Fibroblast of the aortic adventitia (primary cell): Measurements from ENCODE around the gene LYAR. TPM values are rescaled to one million over a fixed set of nuclear protein-coding genes. Genes with fewer than 3 reads are reported as not detected.
"Not testable (repeated sequence)": the region's sequence is repeated elsewhere in the genome, so short reads cannot be mapped to it uniquely, and the experiment has no call there.

Source experiments
- DNase-seq: peaks from one replicate; pipeline ENCODE4 v3.0.0-alpha.2; 2010; ENCODE audit warnings: low read depth
- H3K4me3 ChIP-seq: 2 replicates; pipeline ENCODE4 v1.5.1; 2011; ENCODE audit warnings: low read depth, mild to moderate bottlenecking, control low read depth, low read length, moderate library complexity
- CTCF ChIP-seq: IDR thresholded peaks from 2 replicates; pipeline ENCODE4 v1.5.1; 2011; ENCODE audit warnings: mild to moderate bottlenecking, low read length, control low read depth, inconsistent platforms; ENCODE audit not compliant: insufficient read depth
- total RNA-seq: library from RNA; depleted of rRNA; stranded (reverse); fragments of >200 nt; gene quantifications from 2 replicates; pipeline ENCODE4 v1.2.3, GENCODE V29; 2012; ENCODE audit warnings: low replicate concordance

LYAR gene
- total RNA-seq, 1 donor = 14.0 TPM

DNA sequence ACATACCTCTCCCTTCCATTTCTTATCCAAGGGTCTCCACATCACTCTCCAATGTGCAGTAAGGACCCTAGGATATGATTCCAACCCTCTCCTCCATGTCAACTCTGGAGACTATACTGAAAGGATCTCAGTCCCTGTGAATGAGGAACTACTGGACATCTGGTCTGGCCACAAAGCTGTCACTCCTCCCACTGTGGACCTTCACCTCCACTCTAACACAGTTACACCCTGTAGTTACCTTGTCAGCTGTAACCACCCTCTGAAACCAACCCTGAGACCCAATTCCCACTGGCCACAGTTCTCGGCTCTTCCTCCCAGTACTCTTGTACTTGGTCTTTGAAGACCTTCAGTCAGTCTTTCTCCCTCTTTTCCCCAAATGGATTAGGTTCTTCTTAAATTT lies 44.8 kb downstream of the LYAR start:
- TF ChIP-seq CTCF = no peak
- H3K4me3 ChIP-seq = no peak overlapping the region
- DNase-seq = no peak

DNA sequence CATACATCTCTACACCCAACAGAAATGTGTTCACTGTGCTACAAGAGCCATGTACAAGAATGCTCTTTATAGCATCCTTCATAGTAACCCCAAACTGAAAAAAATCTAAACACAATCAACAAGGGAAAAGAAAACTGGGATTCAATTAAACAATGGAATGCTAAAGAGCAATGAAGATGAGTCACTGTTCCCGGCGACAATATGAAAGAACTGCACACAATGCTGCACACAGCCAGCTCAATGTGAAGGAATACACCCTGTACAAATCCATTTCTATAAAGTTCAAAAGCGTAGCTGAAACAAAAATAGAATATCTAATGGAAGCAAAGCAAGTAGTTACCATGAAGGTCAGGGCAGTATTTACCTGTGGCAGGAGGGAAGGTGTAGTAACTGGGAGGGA lies 50.4 kb downstream of the LYAR start:
- H3K4me3 ChIP-seq, DNase-seq: not testable (repeated sequence)

GRCh38 chr4:4233610-4234009 lies 56.3 kb downstream of the LYAR start:
- TF ChIP-seq CTCF = no peak
- no peak for DNase-seq

GRCh38 chr4:4228356-4228668 lies 61.6 kb downstream of the LYAR start:
- H3K4me3 ChIP-seq = no peak overlapping the region
- no peak for TF ChIP-seq CTCF
- DNase-seq = no peak

More at GRCh38 chr4:4233610-4234009, 56.3 kb downstream of the LYAR start:
- no peak overlapping the region for H3K4me3 ChIP-seq

DNA sequence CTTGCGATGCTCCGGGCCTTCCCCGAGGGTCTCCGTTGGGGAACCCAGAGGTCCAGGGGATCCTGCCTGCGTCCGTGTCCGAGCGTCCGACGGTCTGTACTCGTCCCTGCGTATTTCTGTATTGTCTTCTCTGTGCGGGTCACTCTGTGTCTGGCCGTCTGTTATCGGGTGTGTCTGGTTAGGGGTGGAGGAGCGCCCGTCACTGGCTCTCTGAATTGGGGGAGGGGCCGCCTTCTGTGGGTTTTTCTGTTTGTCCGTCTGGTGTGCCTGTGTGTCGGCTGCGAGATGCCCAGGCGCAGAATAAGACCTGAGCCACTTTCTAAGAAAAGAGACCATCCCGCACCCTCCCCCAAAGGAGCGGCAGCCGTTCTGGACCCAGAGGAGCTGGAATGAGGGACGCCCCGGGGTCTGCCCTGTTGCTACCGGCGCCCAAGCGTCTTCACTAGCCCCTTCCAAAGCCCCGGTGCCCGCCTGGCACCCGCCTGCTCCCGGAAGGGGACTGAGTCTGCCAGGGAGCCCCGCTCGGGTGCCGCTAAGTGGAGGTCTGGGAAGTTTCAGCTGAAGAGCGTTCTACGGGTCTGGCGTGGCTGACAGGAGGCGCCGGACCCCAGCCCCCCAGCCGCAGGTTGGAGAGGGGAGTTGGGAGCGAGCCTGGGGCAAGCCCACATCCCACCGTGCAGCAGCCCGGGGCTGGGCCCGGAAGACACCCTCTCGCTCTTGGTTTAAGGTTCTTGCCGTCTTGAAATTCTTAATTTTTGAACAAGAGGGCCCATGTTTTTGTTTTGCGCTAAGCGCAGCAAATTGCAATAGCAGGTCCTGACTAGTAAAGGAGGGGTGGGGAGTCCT lies 62.2 kb downstream of the LYAR start:
- TF ChIP-seq CTCF = no peak
- DNase-seq = no peak
- no peak overlapping the region for H3K4me3 ChIP-seq

DNA sequence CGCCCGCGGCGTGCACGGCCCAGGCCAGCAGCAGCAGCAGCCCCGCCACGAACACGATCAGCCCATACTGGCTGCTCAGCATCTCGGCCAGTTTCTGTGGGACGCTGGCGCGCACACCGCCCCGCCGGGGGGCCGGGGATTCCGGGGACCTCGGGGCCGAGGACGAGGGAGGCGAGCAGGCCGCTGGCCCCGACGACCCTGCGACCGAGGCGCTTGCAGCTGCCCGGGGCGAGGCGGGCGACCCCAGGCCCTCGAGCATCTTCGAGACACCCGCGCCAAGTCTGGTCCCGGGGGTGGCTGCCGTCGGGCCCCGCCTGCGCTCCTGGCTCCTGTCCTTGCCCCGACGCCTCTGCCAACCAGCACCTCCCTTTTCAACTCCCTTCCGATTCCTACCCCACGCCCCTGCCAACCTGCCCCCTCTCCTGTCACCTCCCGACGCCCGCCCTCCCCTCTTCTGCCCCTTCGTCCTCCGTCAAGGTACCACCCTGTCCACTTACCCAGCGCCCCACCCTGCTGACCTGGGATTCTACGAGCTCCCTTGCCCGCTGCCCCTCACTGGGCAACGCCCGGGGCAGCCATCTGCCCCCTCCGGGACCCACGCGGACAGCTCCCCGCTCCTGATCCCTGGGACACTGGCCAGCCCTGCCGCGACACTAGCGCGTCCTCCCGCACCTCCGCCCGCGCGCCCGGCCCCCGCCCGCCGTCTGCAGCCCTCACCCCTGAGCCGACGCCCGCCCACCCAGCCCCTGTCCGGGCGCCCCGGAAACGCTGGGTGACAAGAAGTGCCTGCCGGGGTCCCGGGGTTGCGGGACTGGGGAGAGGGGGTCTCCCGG lies 63.1 kb downstream of the LYAR start, which contains the start of gene OTOP1:
Gene OTOP1 (minus strand): TSS at position 324 of the 833 bp plus-strand sequence. CDS start 65 bp downstream, at position 259.
- TF ChIP-seq CTCF = no peak
- no peak within 1 kb of the TSS for H3K4me3 ChIP-seq
- no peak for DNase-seq

GRCh38 chr4:4225915-4226605 lies 63.9 kb downstream of the LYAR start:
- no peak for DNase-seq
- TF ChIP-seq CTCF = no peak

More at GRCh38 chr4:4225915-4226605, 63.9 kb downstream of the LYAR start:
- no peak overlapping the region for H3K4me3 ChIP-seq
